Stimulated activated CD8-positive, alpha-beta memory T cell treated with anti-CD3 and anti-CD28 coated beads, Interleukin-4, amount 100 ng/mL, for 48 hours (primary cell): ENCODE measurements around the gene NOL4.

ENCODE experiments used
- DNase-seq: peaks from one replicate; pipeline ENCODE4 v3.0.0-alpha.2; 2020

NOL4 gene

DNA sequence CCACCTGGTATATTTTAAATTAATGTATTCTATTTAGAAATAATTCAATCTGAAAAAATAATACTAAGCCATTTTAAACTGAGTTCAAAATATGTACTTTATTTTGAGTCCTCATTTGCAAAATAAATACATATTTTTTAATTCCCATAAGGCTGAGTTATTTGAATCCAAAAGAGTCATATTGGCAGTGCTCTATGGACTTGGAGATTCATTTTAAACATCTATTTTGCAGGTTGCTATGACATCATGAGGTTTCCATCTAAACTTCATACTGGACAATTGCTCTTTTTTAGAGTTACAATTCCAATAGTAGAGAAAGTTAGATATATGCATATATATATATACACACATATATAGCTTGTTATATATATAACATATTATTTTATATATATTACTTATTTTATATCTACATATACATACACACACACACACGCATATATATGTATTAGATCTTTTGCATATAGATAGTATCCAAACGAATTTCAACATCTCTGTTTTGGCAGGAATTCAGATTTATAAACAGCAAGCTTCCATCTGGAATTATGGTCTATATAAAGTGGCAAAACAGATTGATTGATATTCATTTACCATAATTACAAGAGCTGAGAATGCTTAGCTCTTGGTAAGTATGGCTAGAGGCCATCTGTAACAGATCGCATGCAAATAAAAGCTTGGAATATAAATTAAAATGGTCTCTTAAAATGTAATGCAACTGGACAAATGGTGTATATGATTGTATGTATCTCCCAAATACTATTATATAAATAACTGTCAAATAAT is 34.9 kb downstream of the NOL4 start:
- no peak for DNase-seq
